Activated T-cell treated with anti-CD3 and anti-CD28 coated beads, Interleukin-2, amount 50 U/mL, for 72 hours (primary cell): ENCODE data around the gene NT5C3A. TPM values are rescaled to one million over a fixed set of nuclear protein-coding genes. Genes with fewer than 3 reads are reported as not detected.
"Not testable (repeated sequence)": the region's sequence is repeated elsewhere in the genome, so short reads cannot be mapped to it uniquely, and the experiment has no call there.

Experiments used
- ATAC-seq, 2 donors: fragments of 150-1000 bp; cut with Tn5 transposase; replicated peaks in 1 of 2; 2 replicates each; pipeline ENCODE4 v1.10.0; 2021; ENCODE audit warnings: moderate library complexity in 2 of 2, mild to moderate bottlenecking in 1 of 2
- DNase-seq, 2 donors: peaks; one replicate each; pipeline ENCODE4 v3.0.0; 2021 to 2022; ENCODE audit warnings: mixed read lengths in 1 of 2
- H3K27ac Mint-ChIP-seq: one replicate; pipeline ENCODE4 v1.8.0; 2022; ENCODE audit warnings: mild to moderate bottlenecking, moderate library complexity, mixed read lengths
- H3K27me3 Mint-ChIP-seq: one replicate; pipeline ENCODE4 v1.8.0; 2022; ENCODE audit warnings: low read depth, mixed read lengths
- H3K36me3 Mint-ChIP-seq, 2 donors: one replicate each; pipeline ENCODE4 v1.8.0; 2022; ENCODE audit warnings: mixed read lengths in 2 of 2, mild to moderate bottlenecking in 1 of 2; ENCODE audit not compliant: insufficient read depth in 2 of 2
- H3K4me1 Mint-ChIP-seq: one replicate; pipeline ENCODE4 v1.8.0; 2022; ENCODE audit warnings: low read depth, mixed read lengths
- H3K4me3 Mint-ChIP-seq, 2 donors: one replicate each; pipeline ENCODE4 v1.8.0; 2022; ENCODE audit warnings: mild to moderate bottlenecking in 2 of 2, mixed read lengths in 2 of 2, moderate library complexity in 2 of 2
- H3K9me3 Mint-ChIP-seq, 2 donors: one replicate each; pipeline ENCODE4 v1.8.0; 2022; ENCODE audit warnings: mixed read lengths in 2 of 2
- total RNA-seq, 2 donors: library from RNA; stranded (reverse); gene quantifications; one replicate each; pipeline ENCODE4 v1.2.3, GENCODE V29; 2022

NT5C3A gene
- total RNA-seq, 2 donors from 2014 or later, result 45.7 to 51.0 TPM

- H3K36me3 Mint-ChIP-seq, H3K27me3 Mint-ChIP-seq, H3K4me3 Mint-ChIP-seq, H3K4me1 Mint-ChIP-seq, H3K9me3 Mint-ChIP-seq, DNase-seq, ATAC-seq, H3K27ac Mint-ChIP-seq: not testable (repeated sequence)
These were observed 56.9 kb downstream of the NT5C3A start for GRCh38 chr7:33005690-33006089.

- not testable (repeated sequence) for DNase-seq, H3K9me3 Mint-ChIP-seq, H3K27me3 Mint-ChIP-seq, H3K36me3 Mint-ChIP-seq, H3K27ac Mint-ChIP-seq, ATAC-seq, H3K4me1 Mint-ChIP-seq, H3K4me3 Mint-ChIP-seq
These were observed 57.4 kb downstream of the NT5C3A start for GRCh38 chr7:33005193-33005592.

- H3K4me1 Mint-ChIP-seq, DNase-seq, H3K27me3 Mint-ChIP-seq, H3K9me3 Mint-ChIP-seq, H3K4me3 Mint-ChIP-seq, H3K27ac Mint-ChIP-seq, H3K36me3 Mint-ChIP-seq: not testable (repeated sequence)
- ATAC-seq, result peak in 1 of 2 donors; percentile 17
These were observed 58.4 kb downstream of the NT5C3A start for GRCh38 chr7:33004104-33004616.

- Mint-ChIP-seq H3K4me1 (peaks cover 13% of the 10 kb centered on the region), H3K27me3 (peaks cover 15% of the 10 kb centered on the region)
- not testable (repeated sequence) for H3K36me3 Mint-ChIP-seq, ATAC-seq, H3K9me3 Mint-ChIP-seq, H3K27ac Mint-ChIP-seq, H3K4me3 Mint-ChIP-seq, DNase-seq
These were observed 59.5 kb downstream of the NT5C3A start for GRCh38 chr7:33003111-33003510.

- H3K9me3 Mint-ChIP-seq, ATAC-seq, DNase-seq, H3K4me3 Mint-ChIP-seq, H3K27ac Mint-ChIP-seq, H3K36me3 Mint-ChIP-seq: not testable (repeated sequence)
- Mint-ChIP-seq H3K27me3 (peaks cover 18% of the 10 kb centered on the region), H3K4me1 (peaks cover 13% of the 10 kb centered on the region)
These were observed 63.2 kb downstream of the NT5C3A start for GRCh38 chr7:32999380-32999779.

GRCh38 chr7:32998361-32999171, 64.0 kb downstream of the NT5C3A start:
- H3K4me3 Mint-ChIP-seq, result peak overlapping the region; percentile 40 to 45
- not testable (repeated sequence) for H3K27ac Mint-ChIP-seq, DNase-seq, H3K9me3 Mint-ChIP-seq, H3K36me3 Mint-ChIP-seq
- H3K4me1 Mint-ChIP-seq, result peaks cover 13% of the 10 kb centered on the region
- peak; percentile 49 to 54 for ATAC-seq
- peaks cover 24% of the 10 kb centered on the region for H3K27me3 Mint-ChIP-seq

GRCh38 chr7:32997956-32998355, 64.6 kb downstream of the NT5C3A start:
- not testable (repeated sequence) for H3K9me3 Mint-ChIP-seq, H3K27ac Mint-ChIP-seq, H3K4me3 Mint-ChIP-seq, H3K36me3 Mint-ChIP-seq, DNase-seq
- Mint-ChIP-seq H3K4me1 (peaks cover 13% of the 10 kb centered on the region), H3K27me3 (peaks cover 24% of the 10 kb centered on the region)
- ATAC-seq, result peak in 1 of 2 donors; percentile 11

- not testable (repeated sequence) for H3K36me3 Mint-ChIP-seq, H3K4me1 Mint-ChIP-seq, H3K9me3 Mint-ChIP-seq, H3K27ac Mint-ChIP-seq, DNase-seq
- peaks cover 17% of the 10 kb centered on the region for H3K27me3 Mint-ChIP-seq
- H3K4me3 Mint-ChIP-seq, result peak overlapping the region in 1 of 2 donors; percentile 20
- ATAC-seq, result peak; percentile 62 to 68
These were observed 69.8 kb downstream of the NT5C3A start for GRCh38 chr7:32992750-32993149.

- H3K36me3 Mint-ChIP-seq, H3K4me1 Mint-ChIP-seq, H3K27ac Mint-ChIP-seq, H3K9me3 Mint-ChIP-seq, DNase-seq: not testable (repeated sequence)
- H3K4me3 Mint-ChIP-seq, result peak overlapping the region in 1 of 2 donors; percentile 20
- ATAC-seq, result peak; percentile 30 to 37
- H3K27me3 Mint-ChIP-seq, result peaks cover 17% of the 10 kb centered on the region
These were observed 70.4 kb downstream of the NT5C3A start for GRCh38 chr7:32991975-32992700.

- DNase-seq, H3K4me3 Mint-ChIP-seq, H3K9me3 Mint-ChIP-seq, H3K36me3 Mint-ChIP-seq, H3K27ac Mint-ChIP-seq, H3K4me1 Mint-ChIP-seq, ATAC-seq: not testable (repeated sequence)
- H3K27me3 Mint-ChIP-seq, result peaks cover 17% of the 10 kb centered on the region
These were observed 71.4 kb downstream of the NT5C3A start for GRCh38 chr7:32991068-32991585.

- H3K4me1 Mint-ChIP-seq, H3K27me3 Mint-ChIP-seq, H3K27ac Mint-ChIP-seq, DNase-seq, H3K9me3 Mint-ChIP-seq, H3K36me3 Mint-ChIP-seq: not testable (repeated sequence)
- H3K4me3 Mint-ChIP-seq, result peak overlapping the region in 1 of 2 donors; percentile 57
- peak; percentile 63 to 64 for ATAC-seq
These were observed 74.4 kb downstream of the NT5C3A start for GRCh38 chr7:32988148-32988547.

- DNase-seq, H3K9me3 Mint-ChIP-seq, H3K4me3 Mint-ChIP-seq, H3K36me3 Mint-ChIP-seq, H3K27ac Mint-ChIP-seq, H3K4me1 Mint-ChIP-seq, ATAC-seq: not testable (repeated sequence)
- H3K27me3 Mint-ChIP-seq, result peaks cover 11% of the 10 kb centered on the region
These were observed 82.7 kb downstream of the NT5C3A start for GRCh38 chr7:32979902-32980301.

GRCh38 chr7:32979246-32979645, 83.3 kb downstream of the NT5C3A start:
- not testable (repeated sequence) for H3K27ac Mint-ChIP-seq, H3K4me1 Mint-ChIP-seq, DNase-seq, H3K36me3 Mint-ChIP-seq, ATAC-seq, H3K9me3 Mint-ChIP-seq, H3K4me3 Mint-ChIP-seq
- peaks cover 11% of the 10 kb centered on the region for H3K27me3 Mint-ChIP-seq
